ENCODE results near the gene C3orf38.
"Not testable (repeated sequence)": the region's sequence is repeated elsewhere in the genome, so short reads cannot be mapped to it uniquely, and the experiment has no call there.

The C3orf38 gene

GRCh38 chr3:88166419-88166971, 16.7 kb downstream of the C3orf38 start:
- no peak for DNase-seq

GRCh38 chr3:88167173-88167572, 17.4 kb downstream of the C3orf38 start:
- no peak for DNase-seq

- DNase-seq = no peak
These were observed 17.9 kb downstream of the C3orf38 start for GRCh38 chr3:88167704-88168103.

GRCh38 chr3:88168171-88168570, 18.4 kb downstream of the C3orf38 start:
- DNase-seq = no peak

GRCh38 chr3:88180398-88180999, 30.7 kb downstream of the C3orf38 start:
- no peak for DNase-seq

GRCh38 chr3:88182165-88182918, 32.6 kb downstream of the C3orf38 start:
- not testable (repeated sequence) for DNase-seq

- DNase-seq = no peak
These were observed 38.7 kb downstream of the C3orf38 start for GRCh38 chr3:88188436-88188835.

GRCh38 chr3:88189361-88189810, 39.6 kb downstream of the C3orf38 start:
- DNase-seq = no peak

- no peak for DNase-seq
These were observed 42.2 kb downstream of the C3orf38 start for GRCh38 chr3:88191872-88192409.

- DNase-seq = no peak
These were observed 42.9 kb downstream of the C3orf38 start for GRCh38 chr3:88192631-88193030.

GRCh38 chr3:88195951-88196434, 46.2 kb downstream of the C3orf38 start:
- peak; percentile 10 to 28 for DNase-seq

GRCh38 chr3:88198121-88198520, 48.4 kb downstream of the C3orf38 start:
- DNase-seq = no peak

GRCh38 chr3:88203642-88204055, 53.9 kb downstream of the C3orf38 start:
- peak; percentile 52 to 58 for DNase-seq
